Thyroid gland (tissue), 4 donors: ENCODE data around the gene SHPK. TPM values are rescaled to one million over a fixed set of nuclear protein-coding genes. Genes with fewer than 3 reads are reported as not detected.

Source experiments
- DNase-seq, 2 donors: peaks; one replicate each; pipeline ENCODE4 v3.0.0-alpha.2; 2019
- H3K27ac ChIP-seq, 3 donors: fragments of 200-600 bp; sonication (generic); 1 replicate in 2 of 3; 2 replicates in 1 of 3; pipeline ENCODE4 v1.5.1; 2016 to 2019; ENCODE audit warnings: mild to moderate bottlenecking in 1 of 3, moderate library complexity in 1 of 3
- H3K27me3 ChIP-seq: fragments of 200-600 bp; sonication (generic); one replicate; pipeline ENCODE4 v1.5.1; 2019
- H3K36me3 ChIP-seq, 2 donors: fragments of 200-600 bp; sonication (generic); one replicate each; pipeline ENCODE4 v1.5.1; 2016 to 2019
- H3K4me1 ChIP-seq, 2 donors: fragments of 200-600 bp; sonication (generic); one replicate each; pipeline ENCODE4 v1.5.1; 2017 to 2019
- H3K4me3 ChIP-seq, 3 donors: fragments of 200-600 bp; sonication (generic); replicated peaks in 1 of 3; 1 replicate in 2 of 3; 2 replicates in 1 of 3; pipeline ENCODE4 v1.5.1; 2016; ENCODE audit warnings: mild to moderate bottlenecking in 1 of 3
- H3K9me3 ChIP-seq: fragments of 200-600 bp; sonication (generic); one replicate; pipeline ENCODE4 v1.5.1; 2017
- POLR2A ChIP-seq, 2 donors: fragments of 450-650 bp; IDR thresholded peaks; one replicate each; pipeline ENCODE4 v1.6.1; 2017; ENCODE audit warnings: antibody characterized with exemption in 2 of 2, mild to moderate bottlenecking in 2 of 2, moderate library complexity in 1 of 2
- WGBS, 2 donors: methylation state at CpG; one replicate each; pipeline ENCODE4 v1.1.5; 2017; 5-methylcytosine and 5-hydroxymethylcytosine counted together
- intact Hi-C: fragments of 100-400 bp; cut with DNase I; formaldehyde crosslinking; loops from one replicate; pipeline ENCODE4 v1.15.1; 2023
- total RNA-seq, 4 donors: library from RNA; depleted of rRNA; stranded (reverse); fragments of >200 nt; gene quantifications; one replicate each; pipeline ENCODE4 v1.2.3, GENCODE V29; 2016
- TF ChIP-seq, protein P1 (sequence below), 6 experiments: fragments of 200-600 bp in 3 of 6; fragments of 450-650 bp in 3 of 6; sonication (generic) in 3 of 6; IDR thresholded peaks; one replicate each; pipeline ENCODE4 v1.5.1; 2016 to 2019; ENCODE audit warnings: antibody characterized with exemption in 6 of 6, mild to moderate bottlenecking in 2 of 6, inconsistent platforms in 1 of 6, moderate library complexity in 1 of 6

Gene SHPK
- total RNA-seq, 4 donors from 2014 or later, result 16.1 to 18.4 (median 17.6) TPM

DNA sequence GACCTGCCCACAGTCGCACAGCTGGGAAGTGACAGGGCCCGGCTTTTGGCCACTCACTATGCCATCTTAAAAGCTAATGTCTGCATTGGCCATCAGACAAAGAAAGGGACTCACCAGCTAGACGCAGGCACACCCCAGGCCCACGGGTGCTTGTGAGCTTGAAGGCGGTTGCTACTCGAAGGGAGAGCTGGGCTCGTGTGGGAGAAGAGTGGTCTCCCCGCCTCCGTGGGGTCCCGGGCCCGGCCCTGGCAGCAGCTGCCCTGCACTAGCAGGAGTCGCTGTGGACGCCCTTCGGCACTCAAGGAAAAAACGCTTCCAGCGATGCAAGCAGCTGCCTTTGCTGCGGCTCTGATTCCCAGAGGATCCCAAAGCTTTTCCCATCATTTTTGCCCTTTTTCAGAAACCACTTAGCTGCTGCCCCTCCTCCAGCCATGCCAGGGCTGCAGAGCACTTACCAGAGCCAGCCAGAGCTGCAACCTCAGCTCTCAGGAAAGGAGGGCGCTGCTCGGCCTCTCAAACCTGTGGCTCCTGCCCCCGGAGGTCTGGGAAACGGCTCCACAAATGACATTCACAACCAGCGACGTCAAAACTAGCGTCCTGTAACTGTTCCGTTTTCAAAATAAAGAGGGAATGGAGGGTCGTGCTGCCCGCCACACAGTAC, 39.1 kb downstream of the SHPK start:
- Histone ChIP-seq H3K27ac (no peak overlapping the region), H3K9me3 (no peaks in the 10 kb centered on the region), H3K27me3 (no peaks in the 10 kb centered on the region), H3K4me3 (no peak overlapping the region), H3K4me1 (no peaks in the 10 kb centered on the region), H3K36me3 (no peaks in the 10 kb centered on the region)
- no peak for TF ChIP-seq POLR2A (IDR thresholded peaks at IDR 0.05)
- WGBS, 2 donors, result 91 to 92% methylated on average over 18 of the region's 27 CpGs
- intact Hi-C loops, result no loop called here
- DNase-seq, result no peak

DNA sequence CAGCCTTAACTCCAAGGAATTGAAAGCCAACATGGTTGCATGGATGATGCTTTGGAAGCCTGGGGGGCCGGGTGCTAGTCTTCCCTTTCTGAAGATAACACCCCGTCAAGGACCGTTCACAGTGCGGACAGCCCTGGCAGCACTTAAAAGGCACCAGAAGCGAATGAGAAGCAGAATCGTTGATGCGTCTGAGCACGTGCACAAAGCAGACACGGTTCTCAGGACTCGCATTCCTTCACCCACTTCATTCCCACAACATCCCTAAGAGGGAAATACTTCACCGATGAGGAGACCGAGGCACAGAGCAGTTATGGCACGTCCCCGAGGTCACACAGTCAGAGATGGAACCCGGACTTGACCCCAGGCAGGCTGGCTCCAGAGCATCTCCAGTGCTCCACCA, 41.1 kb downstream of the SHPK start:
- Histone ChIP-seq H3K27me3 (no peaks in the 10 kb centered on the region), H3K36me3 (peaks cover 0 to 2% of the 10 kb centered on the region in 2 donors), H3K4me3 (no peak overlapping the region), H3K9me3 (no peaks in the 10 kb centered on the region), H3K27ac (no peak overlapping the region), H3K4me1 (no peaks in the 10 kb centered on the region)
- WGBS, 2 donors, result 74 to 75% methylated on average over 12 of the region's 15 CpGs
- intact Hi-C loops, result no loop called here
- TF ChIP-seq POLR2A (IDR thresholded peaks at IDR 0.05), result no peak
- TF ChIP-seq, protein P1, sequence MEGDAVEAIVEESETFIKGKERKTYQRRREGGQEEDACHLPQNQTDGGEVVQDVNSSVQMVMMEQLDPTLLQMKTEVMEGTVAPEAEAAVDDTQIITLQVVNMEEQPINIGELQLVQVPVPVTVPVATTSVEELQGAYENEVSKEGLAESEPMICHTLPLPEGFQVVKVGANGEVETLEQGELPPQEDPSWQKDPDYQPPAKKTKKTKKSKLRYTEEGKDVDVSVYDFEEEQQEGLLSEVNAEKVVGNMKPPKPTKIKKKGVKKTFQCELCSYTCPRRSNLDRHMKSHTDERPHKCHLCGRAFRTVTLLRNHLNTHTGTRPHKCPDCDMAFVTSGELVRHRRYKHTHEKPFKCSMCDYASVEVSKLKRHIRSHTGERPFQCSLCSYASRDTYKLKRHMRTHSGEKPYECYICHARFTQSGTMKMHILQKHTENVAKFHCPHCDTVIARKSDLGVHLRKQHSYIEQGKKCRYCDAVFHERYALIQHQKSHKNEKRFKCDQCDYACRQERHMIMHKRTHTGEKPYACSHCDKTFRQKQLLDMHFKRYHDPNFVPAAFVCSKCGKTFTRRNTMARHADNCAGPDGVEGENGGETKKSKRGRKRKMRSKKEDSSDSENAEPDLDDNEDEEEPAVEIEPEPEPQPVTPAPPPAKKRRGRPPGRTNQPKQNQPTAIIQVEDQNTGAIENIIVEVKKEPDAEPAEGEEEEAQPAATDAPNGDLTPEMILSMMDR (IDR thresholded peaks at IDR 0.05), result no peak
- no peak for DNase-seq

DNA sequence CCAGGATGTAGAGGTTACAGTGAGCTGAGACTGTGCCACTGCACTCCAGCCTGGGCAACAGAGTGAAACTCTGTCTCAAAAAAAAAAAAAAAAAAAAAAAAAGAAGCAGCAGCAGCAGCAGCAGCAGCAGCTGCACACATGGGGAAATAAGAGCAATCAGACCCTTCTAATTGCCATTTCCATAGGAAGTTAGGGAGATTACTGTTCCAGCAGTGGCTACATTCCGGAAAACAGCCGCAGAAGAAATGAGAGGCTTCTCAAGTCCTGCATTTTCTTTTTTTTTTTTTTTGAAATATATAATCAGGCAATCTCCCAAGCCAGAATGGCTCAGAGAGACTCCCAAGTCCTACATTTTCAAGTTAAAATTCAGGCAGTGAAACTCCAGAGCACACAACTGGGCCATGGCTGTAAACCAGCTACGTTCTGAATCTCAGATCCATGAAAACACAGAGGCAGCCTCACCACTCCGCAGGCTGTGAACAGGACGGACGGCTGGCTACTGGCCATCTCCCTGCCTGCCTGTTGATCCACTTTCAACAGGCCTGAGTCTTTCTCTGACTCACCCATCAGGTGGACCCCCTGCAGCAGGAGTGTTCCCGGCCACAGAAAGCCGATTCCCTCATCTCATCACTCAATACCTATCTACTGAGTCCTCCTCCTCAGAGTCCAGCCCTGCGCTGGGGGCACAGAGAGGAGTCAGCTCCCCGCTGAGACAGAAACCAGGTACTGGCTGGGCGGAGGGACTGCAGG, 41.8 kb downstream of the SHPK start:
- no peak for TF ChIP-seq POLR2A (IDR thresholded peaks at IDR 0.05)
- TF ChIP-seq, protein P1 (IDR thresholded peaks at IDR 0.05), result no peak
- Histone ChIP-seq H3K4me3 (no peak overlapping the region), H3K27ac (no peak overlapping the region), H3K9me3 (no peaks in the 10 kb centered on the region), H3K36me3 (peaks cover 4 to 6% of the 10 kb centered on the region in 2 donors), H3K4me1 (no peaks in the 10 kb centered on the region), H3K27me3 (no peaks in the 10 kb centered on the region)
- 56 to 57% methylated on average over 9 to 11 of the region's 11 CpGs for WGBS, 2 donors
- intact Hi-C loops, result no loop called here
- DNase-seq, result peak; percentile 54 to 62

DNA sequence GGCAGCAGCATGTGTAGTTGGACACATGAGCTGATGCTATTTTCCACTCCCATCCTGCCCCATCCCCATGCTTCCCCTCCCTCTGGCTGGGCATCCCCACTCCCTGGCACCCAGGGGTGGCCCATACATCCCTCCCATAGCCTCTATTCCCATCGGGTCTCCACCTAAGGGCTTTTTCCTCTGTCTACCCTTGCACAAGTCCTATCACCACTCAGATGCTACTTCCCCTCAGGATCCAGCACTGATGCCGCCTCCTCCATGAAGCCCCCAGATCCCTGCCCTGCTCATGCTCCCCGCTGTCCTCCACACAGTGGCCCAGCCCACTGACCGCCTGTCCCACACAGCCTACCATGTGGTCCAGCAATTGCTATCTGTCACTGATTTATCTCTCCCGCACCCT, 42.7 kb downstream of the SHPK start:
- intact Hi-C loops, result no loop called here
- DNase-seq, result no peak
- H3K4me1 ChIP-seq, result no peaks in the 10 kb centered on the region
- H3K4me3 ChIP-seq, result no peak overlapping the region
- H3K27me3 ChIP-seq, result no peaks in the 10 kb centered on the region
- WGBS, 2 donors, result 96 to 98% methylated on average over 5 of the region's 5 CpGs
- H3K9me3 ChIP-seq, result no peaks in the 10 kb centered on the region
- H3K27ac ChIP-seq, result no peak overlapping the region
- peaks cover 4 to 6% of the 10 kb centered on the region in 2 donors for H3K36me3 ChIP-seq
- TF ChIP-seq, protein P1 (IDR thresholded peaks at IDR 0.05), result no peak
- TF ChIP-seq POLR2A (IDR thresholded peaks at IDR 0.05), result no peak

DNA sequence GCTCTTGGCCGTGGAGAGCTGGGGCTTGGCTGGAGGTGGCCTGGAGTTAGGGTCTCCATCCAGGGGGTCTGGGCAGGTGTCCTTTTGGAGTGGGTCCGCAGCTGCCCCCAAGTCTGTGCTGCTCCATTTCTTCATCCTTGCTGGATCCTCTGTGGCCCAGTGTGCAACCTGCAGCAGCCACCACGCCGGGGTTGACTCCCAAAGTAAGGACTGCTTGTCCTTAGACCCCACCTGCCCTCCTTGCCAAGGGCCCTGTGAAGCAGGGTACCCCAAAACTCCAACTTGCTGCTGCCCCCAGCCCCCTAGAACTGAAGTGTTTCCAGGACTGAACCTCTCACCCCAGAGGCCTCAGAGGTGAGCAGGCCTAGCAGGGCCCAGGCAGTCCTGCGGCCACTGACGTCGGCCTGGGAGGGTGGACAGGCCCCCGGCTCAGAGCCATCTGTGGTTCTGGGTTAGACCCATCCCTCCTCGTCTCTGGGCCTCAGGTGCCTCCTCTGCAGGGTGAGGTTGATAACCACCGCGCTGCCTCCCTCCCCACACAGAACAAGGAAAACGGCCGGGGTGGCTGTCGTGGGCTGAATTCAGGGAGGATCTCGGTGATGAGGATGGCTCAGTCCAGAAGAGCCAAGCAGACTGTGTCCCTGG, 43.7 kb downstream of the SHPK start:
- no peak overlapping the region for H3K27ac ChIP-seq
- no peaks in the 10 kb centered on the region for H3K4me1 ChIP-seq
- no peaks in the 10 kb centered on the region for H3K27me3 ChIP-seq
- intact Hi-C loops, result no loop called here
- 92 to 100% methylated on average over 2 to 10 of the region's 15 CpGs for WGBS, 2 donors
- TF ChIP-seq, protein P1 (IDR thresholded peaks at IDR 0.05), result no peak
- no peak for TF ChIP-seq POLR2A (IDR thresholded peaks at IDR 0.05)
- H3K9me3 ChIP-seq, result no peaks in the 10 kb centered on the region
- no peak for DNase-seq
- no peak overlapping the region for H3K4me3 ChIP-seq
- peaks cover 9 to 11% of the 10 kb centered on the region in 2 donors for H3K36me3 ChIP-seq
